ENCODE measurements around the gene USP1.

The USP1 gene

GRCh38 chr1:62428351-62428750 is 8.5 kb upstream of the USP1 start:
- no peak for DNase-seq

GRCh38 chr1:62429581-62429980 is 7.3 kb upstream of the USP1 start:
- DNase-seq = no peak

GRCh38 chr1:62433861-62434617 is 2.8 kb upstream of the USP1 start:
- DNase-seq = no peak

DNA sequence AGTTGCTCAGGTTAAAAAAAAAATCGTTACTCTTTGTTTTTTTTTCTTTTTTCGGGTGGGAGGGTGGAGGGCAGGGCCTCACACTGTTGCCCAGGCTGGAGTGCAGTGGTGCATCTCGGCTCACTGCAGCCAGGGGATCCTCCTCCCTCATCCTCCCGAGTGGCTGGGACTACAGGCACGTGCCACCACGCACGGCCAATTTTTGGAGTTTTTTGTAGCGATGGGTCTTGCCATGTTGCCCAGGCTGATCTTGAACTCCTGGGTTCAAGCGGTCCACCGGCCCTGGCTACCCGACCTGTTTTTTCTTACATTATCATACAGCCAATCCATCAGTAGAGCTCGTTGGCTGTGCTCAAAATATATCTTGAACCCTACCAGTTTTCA is 2.2 kb upstream of the USP1 start:
- DNase-seq = no peak

GRCh38 chr1:62435231-62436038 is 1.4 kb upstream of the USP1 start:
- no peak for DNase-seq

GRCh38 chr1:62436039-62436465 is 797 bp upstream of the USP1 start:
- DNase-seq = no peak

GRCh38 chr1:62437273-62437940 is 558 bp downstream of the USP1 start:
- DNase-seq = peak; percentile 43

DNA sequence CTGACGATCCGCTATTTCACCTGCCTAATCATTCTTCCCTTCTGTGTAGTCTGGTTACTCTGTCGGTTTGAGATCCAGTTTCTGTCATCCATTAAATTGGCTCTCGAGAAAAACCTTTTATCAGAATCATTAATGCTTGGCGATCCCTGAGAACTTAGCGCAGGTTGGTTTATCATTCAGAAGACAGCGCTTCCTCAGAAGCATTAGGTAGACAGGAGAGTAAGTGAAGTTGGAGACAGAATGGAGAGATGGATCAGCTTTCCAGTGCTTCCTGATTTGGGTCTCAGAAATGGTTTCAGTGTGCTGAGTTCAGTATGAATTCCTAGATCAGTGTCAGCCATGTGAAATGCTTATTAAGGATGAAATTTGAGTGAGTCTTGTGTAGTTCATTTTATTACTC is 1.3 kb downstream of the USP1 start:
- DNase-seq = no peak

GRCh38 chr1:62439652-62440371 is 3.0 kb downstream of the USP1 start:
- DNase-seq = no peak

DNA sequence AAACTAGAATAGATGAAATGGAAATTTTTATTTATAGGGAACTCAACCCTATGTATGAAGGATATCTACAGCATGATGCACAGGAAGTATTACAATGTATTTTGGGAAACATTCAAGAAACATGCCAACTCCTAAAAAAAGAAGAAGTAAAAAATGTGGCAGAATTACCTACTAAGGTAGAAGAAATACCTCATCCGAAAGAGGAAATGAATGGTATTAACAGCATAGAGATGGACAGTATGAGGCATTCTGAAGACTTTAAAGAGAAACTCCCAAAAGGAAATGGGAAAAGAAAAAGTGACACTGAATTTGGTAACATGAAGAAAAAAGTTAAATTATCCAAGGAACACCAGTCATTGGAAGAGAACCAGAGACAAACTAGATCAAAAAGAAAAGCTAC is 7.9 kb downstream of the USP1 start:
- DNase-seq = no peak

- no peak for DNase-seq
Observed at GRCh38 chr1:62448221-62448933, 11.5 kb downstream of the USP1 start.

DNA sequence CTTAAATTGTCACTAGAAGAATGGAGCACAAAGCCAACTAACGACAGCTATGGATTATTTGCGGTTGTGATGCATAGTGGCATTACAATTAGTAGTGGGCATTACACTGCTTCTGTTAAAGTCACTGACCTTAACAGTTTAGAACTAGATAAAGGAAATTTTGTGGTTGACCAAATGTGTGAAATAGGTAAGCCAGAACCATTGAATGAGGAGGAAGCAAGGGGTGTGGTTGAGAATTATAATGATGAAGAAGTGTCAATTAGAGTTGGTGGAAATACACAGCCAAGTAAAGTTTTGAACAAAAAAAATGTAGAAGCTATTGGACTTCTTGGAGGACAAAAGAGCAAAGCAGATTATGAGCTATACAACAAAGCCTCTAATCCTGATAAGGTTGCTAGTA is 13.5 kb downstream of the USP1 start:
- no peak for DNase-seq

GRCh38 chr1:62452951-62453350 is 16.1 kb downstream of the USP1 start:
- DNase-seq = no peak

GRCh38 chr1:62457955-62458354 is 21.1 kb downstream of the USP1 start:
- no peak for DNase-seq

GRCh38 chr1:62462370-62462769 is 25.5 kb downstream of the USP1 start:
- DNase-seq = no peak

DNA sequence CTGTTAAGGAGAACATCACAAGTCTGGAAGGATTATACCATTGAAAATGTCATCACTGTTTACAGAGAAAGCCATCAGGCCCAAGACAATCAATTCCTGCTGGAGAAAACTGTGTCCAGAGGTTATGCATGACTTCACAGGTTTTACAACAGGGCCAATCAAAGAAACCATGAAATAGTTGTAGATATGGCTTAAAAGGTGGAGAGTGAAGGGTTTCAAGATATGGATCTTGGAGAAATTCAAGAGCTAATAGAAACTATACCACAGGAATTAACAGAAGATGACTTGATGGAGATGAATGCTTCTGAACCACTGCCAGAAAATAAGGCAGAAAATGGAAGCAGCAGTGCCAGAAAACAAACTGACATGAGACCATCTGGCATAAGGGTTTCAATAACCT is 30.2 kb downstream of the USP1 start:
- DNase-seq = no peak

- DNase-seq = no peak
Observed at GRCh38 chr1:62476525-62477219, 39.8 kb downstream of the USP1 start.

GRCh38 chr1:62481681-62482080 is 44.8 kb downstream of the USP1 start:
- no peak for DNase-seq

GRCh38 chr1:62484824-62485468 is 48.1 kb downstream of the USP1 start:
- no peak for DNase-seq

DNA sequence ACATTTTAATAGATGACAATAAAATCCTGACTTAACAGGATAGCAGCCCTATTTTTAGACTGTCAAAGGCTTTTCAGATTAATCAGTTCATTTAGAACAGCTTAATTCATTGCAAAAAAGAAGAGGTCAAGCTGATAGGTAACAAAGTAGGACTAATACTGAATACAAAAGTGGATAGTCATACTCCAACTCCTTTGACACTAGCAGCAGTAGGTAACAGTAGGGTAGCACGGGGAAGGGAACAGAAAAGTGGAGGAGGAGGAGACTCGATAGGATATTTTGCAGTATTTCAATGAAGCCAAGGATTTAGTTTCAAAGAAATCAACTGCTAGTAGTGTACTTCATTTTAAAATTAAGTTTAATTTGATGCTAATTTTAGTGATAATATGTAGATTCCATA is 51.1 kb downstream of the USP1 start:
- no peak for DNase-seq

DNA sequence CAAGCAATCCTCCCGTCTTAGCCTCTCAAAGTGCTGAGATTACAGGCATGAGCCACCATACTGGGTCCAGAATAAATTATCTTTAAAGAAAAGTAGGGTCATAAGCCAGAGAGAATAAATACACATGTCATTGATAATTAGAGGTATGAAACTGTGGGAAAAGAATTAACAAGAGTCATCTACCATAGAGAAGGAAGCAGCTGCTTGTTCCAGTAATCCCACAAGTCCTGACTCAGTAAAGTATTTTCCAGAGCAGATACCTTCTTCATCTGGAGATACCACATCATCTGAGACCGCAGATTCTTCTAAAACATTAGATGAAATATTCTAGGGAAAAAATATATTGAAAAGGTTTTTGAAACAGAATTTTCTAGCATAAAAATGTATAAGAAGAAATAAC is 55.7 kb downstream of the USP1 start:
- DNase-seq = no peak
